ENCODE data around the gene CILP.

GRCh38 chr15:65147902-65148301, 63.4 kb downstream of the CILP start:
- no peak for TF ChIP-seq ZBTB43 (CRISPR knock-in tag; IDR thresholded peaks at IDR 0.05)
- TF ChIP-seq CTCF (IDR thresholded peaks at IDR 0.05), result no peak
- TF ChIP-seq ZBTB21 (CRISPR knock-in tag; IDR thresholded peaks at IDR 0.05; ENCODE audit: borderline replicate concordance), result no peak
- TF ChIP-seq TCF7 (CRISPR knock-in tag; IDR thresholded peaks at IDR 0.05; ENCODE audit: low read depth), result no peak
- TF ChIP-seq ZNF138 (CRISPR knock-in tag; conservative IDR thresholded peaks at IDR 0.05), result no peak
- no peak for TF ChIP-seq CREM (CRISPR knock-in tag; IDR thresholded peaks at IDR 0.05)
- no peak for TF ChIP-seq MAX (CRISPR knock-in tag; IDR thresholded peaks at IDR 0.05)
- no peak for TF ChIP-seq ZMAT4 (CRISPR knock-in tag; IDR thresholded peaks at IDR 0.05)
- no peak for TF ChIP-seq SP1 (CRISPR knock-in tag; conservative IDR thresholded peaks at IDR 0.05)
- no peak for TF ChIP-seq USF2 (CRISPR knock-in tag; IDR thresholded peaks at IDR 0.05)
- no peak for TF ChIP-seq HMGXB4 (CRISPR knock-in tag; IDR thresholded peaks at IDR 0.05)
- no peak for TF ChIP-seq ATF3 (CRISPR knock-in tag; conservative IDR thresholded peaks at IDR 0.05)
- no peak for TF ChIP-seq SMAD3 (CRISPR knock-in tag; IDR thresholded peaks at IDR 0.05; ENCODE audit: borderline replicate concordance)

All from WTC11 (cell line).